Right lung (tissue), 10 donors: ENCODE data around the gene EGF. TPM values are rescaled to one million over a fixed set of nuclear protein-coding genes. Genes with fewer than 3 reads are reported as not detected.
A peak's percentile ranks its signal among the peaks of the same experiment; 100 is the strongest.
"Not testable (repeated sequence)": the region's sequence is repeated elsewhere in the genome, so short reads cannot be mapped to it uniquely, and the experiment has no call there.

Source experiments
- DNase-seq, 2 donors: peaks; one replicate each; pipeline ENCODE4 v3.0.0-alpha.2; 2013
- long read RNA-seq, 8 donors: transcript quantifications; one replicate each; lab custom pipeline, GENCODE V29; 2026
- polyA plus RNA-seq, 5 donors: library from polyadenylated mRNA; unstranded; fragments of 120-200 nt; gene quantifications; one replicate each; pipeline versions ENCODE4 v1.2.1 to v1.2.3, GENCODE V29; 2013; ENCODE audit warnings: inconsistent platforms in 1 of 5, low replicate concordance in 1 of 5; ENCODE audit not compliant: insufficient read length in 5 of 5, insufficient read depth in 1 of 5

EGF gene
- polyA plus RNA-seq, result 1 to 10 TPM in 2 of 5 donors, under 1 TPM in 3; 0.73 to 2.1 (median 0.90) TPM
- long read RNA-seq, donor 1, result 0 reads
- long read RNA-seq, donor 2, result 0 reads
- long read RNA-seq, donor 3, result 0 reads
- long read RNA-seq, donor 4, result 0 reads
- long read RNA-seq, donor 5, result 0 reads
- long read RNA-seq, donor 6, result 0 reads
- long read RNA-seq, donor 7, result 0 reads
- long read RNA-seq, donor 8, result 0 reads

DNA sequence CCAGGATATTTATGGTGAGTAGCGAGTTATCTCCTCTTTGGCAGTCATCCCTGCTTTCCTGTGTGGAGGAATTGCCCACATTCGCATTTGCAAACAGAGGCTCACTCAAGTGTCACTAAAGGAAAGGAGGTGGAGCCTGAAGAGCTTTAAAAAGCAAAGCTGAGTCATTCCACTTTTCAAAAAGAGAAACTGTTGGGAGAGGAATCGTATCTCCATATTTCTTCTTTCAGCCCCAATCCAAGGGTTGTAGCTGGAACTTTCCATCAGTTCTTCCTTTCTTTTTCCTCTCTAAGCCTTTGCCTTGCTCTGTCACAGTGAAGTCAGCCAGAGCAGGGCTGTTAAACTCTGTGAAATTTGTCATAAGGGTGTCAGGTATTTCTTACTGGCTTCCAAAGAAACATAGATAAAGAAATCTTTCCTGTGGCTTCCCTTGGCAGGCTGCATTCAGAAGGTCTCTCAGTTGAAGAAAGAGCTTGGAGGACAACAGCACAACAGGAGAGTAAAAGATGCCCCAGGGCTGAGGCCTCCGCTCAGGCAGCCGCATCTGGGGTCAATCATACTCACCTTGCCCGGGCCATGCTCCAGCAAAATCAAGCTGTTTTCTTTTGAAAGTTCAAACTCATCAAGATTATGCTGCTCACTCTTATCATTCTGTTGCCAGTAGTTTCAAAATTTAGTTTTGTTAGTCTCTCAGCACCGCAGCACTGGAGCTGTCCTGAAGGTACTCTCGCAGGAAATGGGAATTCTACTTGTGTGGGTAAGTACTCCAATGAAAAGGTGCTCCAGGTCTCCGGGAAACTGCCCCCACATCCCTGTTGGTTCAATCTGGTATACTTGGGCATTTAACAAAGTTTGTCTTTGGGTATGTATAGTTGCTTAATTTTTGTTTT is at the start of gene EGF:
TSS of gene EGF (plus strand) at position 178 of the 890 bp plus-strand sequence. CDS start at position 631, 453 bp downstream.
- DNase-seq, result no peak

DNA sequence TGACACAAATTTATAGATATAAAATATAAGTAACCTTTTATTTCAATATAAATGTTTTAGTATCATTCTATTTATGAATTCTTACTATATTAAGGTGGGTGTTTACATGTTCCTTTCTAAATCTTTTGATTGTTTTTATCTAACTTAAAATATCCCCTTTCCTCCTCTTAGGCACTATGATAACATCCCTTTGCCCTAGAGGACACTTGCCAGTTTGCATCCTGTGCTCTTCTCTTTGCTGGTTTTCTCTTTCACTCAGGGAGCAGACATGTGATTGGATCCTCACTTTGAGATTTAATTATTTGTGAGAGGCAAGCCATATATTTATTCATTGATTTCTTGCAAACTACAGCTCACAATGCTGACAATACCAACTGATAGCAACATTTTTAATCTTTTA is 48.5 kb upstream of the EGF start:
- no peak for DNase-seq

DNA sequence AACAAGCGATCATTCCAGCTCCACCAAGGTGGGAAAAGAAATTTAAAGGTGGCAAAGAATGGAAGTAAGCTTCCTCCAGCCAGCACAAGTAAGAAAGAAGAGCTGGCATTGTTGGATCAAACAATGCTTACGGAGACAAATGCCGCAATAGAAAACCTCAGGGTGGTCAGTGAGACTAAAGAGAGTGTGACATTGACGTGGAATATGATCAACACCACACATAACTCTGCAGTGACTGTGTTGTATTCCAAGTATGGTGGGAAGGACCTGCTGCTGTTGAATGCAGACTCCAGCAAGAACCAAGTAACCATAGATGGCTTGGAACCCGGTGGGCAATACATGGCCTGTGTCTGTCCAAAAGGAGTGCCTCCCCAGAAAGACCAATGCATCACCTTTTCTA is 42.6 kb upstream of the EGF start:
- no peak for DNase-seq

DNA sequence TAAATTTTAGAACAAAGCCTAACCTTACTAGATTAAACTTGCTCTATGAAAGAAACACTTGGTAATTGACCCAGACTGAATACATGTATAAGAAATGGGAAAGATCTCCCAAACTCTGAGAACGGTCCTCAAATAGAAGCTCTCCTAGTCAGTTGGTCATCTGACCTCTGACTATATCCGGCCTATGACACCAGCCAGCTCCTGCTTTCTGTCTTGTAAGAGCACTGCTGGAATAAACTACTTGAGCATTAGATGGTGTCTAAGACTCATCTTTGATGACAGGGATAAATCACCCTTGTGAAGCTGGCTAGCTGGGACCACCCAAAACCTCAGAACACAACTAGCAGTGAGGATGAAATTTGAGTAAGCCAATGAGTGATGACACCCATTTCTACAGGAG is 40.6 kb upstream of the EGF start:
- no peak for DNase-seq

DNA sequence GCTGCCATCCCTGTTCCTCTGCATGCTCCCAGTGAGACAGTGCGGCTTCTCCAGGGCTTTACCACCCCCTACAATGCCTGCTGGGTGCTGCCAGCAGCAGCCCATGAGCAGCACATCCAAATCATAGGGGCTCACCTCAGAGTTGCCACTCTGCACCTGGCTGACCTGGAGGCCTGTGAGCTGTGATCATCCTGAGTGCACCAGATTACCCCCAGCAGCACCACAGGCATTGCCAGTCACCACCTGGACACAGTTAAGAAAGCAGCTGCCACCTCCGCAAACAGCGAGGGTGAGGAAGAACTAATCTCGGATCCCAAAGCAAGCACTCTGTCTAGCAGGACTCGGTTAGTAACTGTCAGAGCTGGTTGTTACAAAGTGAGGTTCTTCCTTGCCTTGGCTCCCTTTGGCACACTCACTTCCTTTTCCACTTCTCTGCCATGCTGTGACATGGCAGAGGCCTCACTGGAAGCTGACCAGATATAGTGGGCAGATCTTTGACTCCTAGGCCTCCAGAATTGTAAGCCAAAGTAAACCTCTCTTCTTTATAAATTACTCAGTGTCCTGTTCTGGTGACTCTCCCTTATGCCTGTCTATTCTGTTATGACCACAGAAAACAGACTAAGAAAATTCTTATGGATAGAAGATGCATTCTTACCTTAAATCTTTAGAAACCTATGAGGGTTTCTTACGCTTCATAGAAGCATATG is 39.6 kb upstream of the EGF start:
- DNase-seq, result no peak

DNA sequence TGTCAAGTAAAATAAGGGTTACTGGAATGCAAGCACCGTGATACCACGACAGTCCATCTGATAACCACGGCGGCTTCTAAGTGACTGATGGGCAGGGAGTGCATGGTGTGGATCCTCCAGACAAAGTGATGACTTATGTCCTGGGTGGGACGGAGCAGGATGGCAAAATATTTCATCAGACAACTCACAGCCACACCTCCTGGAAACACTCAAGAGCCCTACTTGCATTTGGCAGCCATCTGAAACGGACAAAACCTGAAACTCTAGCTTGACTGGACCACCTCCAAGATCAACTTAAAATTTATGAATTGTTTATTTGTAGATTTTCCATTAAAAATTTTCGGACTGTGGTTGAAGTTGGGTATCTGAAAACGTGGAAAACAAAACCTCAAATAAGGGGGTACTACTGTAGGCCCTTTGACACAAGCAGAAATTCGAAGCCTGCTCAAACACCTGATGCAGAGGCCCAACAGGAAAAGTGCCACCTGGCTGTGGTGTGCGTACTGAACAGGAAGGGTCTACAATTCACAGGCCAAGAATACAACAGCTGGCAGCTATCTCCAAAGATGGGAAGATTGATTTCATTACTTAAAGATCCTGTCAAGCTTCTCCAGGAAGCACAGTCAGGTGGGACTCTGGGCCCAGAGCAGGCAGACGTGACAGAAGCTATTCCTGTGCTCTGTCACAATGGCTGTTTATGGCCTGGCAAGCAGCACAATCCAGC is 38.7 kb upstream of the EGF start:
- no peak for DNase-seq

DNA sequence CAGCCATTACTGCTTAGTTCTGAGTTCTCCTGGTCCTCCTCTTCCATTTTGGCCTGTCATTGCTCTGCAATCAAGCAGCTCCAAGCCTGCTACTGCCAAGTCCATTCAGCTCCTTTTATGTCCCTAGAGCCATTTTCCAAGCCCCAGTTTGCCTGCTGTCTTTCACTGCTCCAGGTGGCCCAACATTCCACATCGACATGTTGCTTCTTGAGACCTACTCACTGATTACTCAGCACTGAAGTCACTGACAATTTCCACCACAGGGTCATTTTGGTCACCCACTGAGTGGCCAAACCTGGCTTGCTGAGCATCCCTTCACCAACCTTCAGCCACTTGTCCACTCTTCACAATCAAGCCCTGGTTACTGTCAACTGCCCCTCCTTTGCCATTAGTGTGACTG is 37.6 kb upstream of the EGF start:
- no peak for DNase-seq

DNA sequence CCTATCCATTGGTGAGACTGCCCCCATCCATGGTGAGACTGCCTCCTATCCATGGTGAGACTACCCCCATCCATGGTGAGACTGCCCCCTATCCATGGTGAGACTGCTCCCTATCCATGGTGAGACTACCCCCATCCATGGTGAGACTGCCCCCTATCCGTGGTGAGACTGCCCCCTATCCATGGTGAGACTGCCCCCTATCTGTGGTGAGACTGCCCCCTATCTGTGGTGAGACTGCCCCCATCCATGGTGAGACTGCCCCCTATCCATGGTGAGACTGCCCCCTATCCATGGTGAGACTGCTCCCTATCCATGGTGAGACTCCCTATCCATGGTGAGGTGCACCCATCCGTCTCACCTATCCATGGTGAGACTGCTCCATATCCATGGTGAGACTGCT is 37.1 kb upstream of the EGF start:
- DNase-seq, result not testable (repeated sequence)

DNA sequence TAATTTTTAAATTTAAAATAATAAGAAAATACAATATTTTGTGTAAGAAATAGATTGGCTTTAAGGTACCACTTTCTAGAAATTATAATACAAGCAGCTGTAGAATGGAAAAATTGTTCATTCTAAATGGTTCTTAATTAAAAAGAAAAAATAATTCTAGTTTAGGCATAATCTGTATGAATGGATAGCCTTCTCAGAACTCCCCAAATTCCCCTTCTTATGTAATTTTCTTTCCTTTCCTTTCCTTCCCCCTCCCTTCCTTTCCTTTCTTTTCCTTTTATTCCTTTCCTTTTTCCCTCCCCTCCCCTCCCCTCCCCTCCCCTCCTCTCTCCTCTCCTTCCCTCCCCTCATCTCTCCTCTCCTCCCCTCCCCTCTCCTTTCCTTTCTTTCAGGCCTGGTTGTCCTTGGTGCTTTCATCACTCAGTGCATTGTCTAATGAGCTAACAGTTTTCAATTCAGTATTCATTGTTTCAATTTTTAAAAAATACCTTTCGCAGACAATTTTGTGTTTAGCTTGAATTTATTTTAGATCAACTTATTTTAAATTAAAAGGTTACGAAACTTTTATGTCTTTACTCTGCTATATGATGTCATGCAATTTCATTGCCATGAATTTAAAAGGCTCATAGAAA is 35.9 kb upstream of the EGF start:
- no peak for DNase-seq

DNA sequence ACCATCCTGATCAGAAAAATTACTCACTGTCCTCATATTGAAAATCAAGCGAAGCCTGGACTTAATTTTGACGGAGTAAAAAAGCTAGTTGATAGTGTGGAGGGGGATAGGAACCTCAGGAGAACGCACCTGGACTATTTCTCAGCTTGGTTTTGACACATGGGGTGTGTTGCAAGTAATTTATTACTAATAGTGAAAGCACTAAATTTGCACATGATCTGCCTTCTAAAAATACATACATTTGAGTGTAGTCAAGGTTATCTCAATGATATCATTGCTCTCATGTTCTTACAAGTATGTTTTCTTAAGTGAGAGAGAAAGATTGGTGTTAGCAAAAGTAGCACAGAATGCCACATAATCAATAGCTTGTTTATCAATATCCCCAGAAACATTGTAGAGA is 35.3 kb upstream of the EGF start:
- no peak for DNase-seq

DNA sequence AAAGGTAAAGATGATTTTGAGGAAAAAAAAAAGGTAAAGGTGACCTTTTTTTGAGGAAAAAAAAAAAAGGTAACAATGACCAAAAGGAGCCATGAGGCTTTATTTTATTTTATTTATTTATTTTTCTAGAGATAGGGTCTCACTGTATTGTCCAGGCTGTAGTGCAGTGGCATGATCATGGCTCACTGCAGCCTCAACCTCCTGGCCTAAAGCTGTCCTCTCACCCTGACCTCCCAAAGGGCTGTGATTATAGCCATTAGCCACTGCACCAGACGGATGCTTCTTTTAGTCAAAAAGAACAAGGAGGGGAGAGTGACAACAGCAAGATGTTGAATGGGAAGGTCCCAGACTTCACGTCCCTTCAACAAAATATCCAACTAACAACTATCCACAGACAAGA is 34.3 kb upstream of the EGF start:
- no peak for DNase-seq

DNA sequence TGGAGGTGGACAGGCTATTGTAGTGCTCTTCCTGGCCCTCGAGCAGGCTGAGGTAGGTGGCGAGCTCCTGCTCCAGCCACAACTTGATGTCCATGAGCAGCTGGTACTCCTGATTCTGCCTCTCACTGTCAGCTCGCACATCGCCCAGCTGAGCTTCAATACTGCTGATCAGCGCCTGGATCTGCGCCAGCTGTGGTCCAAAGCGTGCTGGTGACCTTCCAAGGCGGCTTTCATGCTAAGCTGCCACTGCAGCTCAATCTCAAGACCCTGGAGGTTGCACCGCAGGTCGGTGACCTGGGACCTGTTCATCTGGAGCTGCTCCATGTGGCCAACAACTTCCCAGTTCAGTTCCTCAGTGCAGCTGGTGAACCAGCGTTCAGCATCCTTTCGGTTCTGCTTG is 33.6 kb upstream of the EGF start:
- no peak for DNase-seq

DNA sequence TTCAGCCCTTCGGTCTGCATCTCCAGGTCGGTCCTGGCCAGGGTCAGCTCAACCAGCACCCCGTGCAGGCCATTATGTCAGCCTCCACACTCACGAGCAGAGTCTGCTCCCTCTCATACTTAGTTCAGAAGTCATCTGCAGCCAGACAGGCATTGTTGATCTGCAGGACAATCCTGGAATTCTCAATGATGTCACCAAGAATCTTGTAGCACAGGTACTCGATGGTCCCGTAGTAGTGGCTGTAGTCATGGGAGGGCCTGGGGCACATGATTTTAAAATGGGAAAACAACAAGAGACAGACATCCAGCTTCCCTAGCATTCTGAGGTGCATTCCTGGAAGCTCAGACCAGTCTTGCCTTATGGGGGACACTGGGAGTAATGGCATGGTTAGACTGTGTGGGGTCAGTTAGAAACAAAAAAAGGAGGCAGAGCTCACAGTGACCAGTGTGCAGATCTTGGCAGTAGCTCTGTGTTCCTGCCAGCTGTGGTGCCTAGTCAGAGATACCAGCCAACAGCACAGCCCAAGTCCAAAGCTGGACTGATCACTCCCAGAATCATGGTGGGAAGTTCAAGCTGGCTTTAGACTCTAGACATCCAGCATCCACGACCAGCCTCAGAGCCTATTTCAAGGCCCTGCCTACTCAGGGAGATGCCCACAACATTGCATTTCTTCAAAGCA is 32.9 kb upstream of the EGF start:
- DNase-seq, result no peak

DNA sequence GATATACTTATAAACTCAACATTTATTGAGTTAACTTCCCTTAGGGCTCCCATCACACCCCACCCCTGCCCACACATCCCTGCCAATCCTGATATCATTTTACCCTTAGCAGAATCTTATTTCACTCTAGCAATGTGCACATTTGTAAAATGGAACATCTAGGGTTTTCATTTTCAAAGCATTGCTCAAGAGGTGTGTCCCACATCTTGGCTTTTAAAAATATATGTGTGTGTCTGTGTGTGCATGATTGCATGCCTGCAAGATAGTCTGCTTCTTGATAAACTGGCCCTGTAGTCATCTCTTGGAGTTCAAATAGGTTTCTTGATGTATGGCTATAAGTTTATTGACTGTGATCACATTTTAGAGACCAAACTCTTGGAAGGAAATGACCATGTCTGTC is 26.4 kb upstream of the EGF start:
- no peak for DNase-seq

DNA sequence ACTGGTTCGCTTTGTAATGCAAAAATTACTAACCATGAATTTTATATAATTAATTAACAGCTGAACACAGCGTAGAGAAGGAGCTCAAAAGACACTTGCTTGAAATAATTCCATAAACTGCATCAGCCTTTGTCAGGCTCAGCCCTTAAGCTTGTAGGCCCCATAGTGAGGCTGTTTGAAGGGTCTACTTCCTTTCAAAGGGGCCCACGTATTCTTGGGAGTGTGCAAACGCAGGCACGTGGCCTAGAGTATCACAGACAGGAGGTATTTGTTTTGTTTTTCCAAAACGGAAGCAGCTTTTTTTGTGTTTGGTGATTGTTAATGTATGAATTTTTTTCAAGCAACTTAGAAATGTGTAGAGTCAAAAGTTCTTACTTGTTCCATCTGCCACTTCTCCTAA is 25.6 kb upstream of the EGF start:
- no peak for DNase-seq

DNA sequence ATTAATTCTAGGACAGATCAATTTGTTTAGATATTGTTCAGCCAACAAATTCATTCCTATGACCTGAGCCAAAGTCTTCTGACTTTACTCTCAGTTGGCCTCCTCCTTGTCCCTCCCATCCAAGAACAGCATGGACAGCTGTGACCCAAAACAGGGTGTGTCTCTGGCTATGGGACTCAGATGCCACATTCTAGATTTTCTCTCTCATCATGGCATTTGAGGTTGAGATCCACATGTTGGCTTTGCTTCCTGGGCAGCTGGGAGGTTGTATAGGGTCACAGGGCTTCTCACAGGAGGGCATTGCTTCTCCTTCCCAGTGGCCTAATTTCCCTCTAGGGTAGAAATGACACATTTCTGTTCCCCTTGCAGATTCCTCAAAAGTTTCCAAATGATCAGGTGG is 22.6 kb upstream of the EGF start:
- no peak for DNase-seq

DNA sequence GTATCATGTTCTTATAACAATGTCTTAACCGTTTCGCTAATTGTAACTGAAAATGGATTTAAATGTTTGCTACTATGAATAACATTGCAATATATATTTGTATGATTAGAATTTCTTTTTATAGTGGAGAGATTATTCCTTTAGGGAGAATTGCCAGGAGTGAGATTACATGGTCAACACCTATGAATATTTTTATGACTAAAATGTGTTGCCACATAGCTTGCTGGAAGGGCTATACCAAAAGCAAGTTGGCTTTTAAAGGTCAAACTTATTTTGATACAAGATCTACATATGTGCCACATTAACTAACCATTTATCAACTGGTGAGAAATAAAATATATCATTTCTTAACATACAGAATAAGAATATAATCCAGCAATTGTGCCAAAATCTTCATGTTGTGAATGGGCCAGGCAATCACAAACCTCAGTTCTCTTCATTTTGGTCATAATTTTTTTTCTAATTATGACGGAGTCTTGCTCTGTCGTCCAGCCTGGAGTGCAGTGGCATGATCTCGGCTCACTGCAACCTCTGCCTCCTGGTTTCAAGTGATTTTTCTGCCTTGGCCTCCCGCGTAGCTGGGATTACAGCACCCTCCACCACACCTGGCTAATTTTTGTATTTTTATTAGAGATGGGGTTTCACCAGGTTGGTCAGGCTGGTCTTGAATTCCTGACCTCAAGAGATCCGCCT is 10.0 kb upstream of the EGF start:
- no peak for DNase-seq

DNA sequence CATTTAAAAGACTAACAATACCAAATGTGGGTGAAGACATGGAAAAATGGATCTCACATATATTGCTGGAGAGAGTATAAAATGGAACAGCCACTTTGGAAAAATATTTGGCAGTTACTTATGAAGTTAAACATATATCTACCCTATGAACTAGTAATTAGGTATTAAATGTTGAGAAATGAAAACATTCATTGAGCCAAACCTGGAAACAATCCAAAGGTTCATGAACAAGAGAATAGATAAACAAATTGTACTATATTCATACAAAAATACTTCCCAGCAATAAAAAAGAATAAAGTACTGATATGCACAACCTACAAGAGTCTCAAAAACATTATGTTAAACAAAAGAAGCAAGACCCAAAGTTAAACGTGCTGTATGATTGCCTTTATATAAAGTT is 4.0 kb upstream of the EGF start:
- peak; percentile 15 to 29 for DNase-seq

DNA sequence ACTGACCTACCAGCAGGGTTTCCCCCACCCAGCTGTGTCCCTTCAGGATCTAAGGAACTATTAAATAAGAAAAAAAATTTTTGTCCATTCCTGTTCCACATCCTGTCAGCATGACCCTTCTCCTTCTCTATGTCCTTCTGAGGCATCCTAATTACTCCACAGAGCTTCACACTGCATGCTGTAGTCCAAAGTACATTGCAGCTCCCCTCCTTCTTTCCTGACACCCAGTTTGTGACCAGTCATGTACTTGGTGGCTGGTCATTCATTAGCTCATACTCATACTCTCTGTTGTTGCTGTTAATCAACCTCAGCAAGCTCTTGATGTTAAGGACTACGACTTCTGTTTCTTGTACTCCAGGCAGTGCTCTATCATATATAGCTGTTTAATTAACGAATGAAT is 2.4 kb upstream of the EGF start:
- DNase-seq, result no peak

DNA sequence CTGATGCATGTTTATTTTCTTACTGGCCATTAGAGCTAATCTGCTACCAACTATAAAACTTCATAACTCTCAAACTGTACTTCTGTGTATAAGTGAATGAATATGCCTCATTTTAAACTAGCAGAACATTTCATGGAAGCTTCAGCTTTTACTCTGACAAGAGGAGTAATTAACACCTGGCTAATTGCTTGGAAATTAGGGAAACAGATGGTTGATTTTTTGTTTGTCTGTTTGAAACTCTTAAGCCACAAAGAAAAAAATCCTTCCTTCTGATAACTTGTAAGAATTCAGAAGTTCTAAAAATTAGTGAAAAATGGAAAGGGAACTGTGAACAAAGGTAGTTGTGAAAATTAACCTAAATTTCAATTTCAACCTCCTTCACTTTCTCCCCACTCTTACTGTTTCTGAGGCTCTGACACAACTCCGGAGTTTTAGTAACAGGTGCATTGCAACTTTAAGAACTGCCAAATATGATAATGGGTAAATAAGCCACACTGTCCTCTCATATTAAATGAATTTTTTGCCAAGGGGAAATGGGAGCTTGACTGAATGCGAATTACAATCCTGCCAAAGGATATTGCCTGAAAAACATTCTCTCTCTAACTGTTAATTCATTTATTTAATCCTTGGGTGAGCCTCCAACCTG is 1.0 kb downstream of the EGF start:
- DNase-seq, result no peak
